Measurements from ENCODE around the gene PTPRCAP.

The PTPRCAP gene

DNA sequence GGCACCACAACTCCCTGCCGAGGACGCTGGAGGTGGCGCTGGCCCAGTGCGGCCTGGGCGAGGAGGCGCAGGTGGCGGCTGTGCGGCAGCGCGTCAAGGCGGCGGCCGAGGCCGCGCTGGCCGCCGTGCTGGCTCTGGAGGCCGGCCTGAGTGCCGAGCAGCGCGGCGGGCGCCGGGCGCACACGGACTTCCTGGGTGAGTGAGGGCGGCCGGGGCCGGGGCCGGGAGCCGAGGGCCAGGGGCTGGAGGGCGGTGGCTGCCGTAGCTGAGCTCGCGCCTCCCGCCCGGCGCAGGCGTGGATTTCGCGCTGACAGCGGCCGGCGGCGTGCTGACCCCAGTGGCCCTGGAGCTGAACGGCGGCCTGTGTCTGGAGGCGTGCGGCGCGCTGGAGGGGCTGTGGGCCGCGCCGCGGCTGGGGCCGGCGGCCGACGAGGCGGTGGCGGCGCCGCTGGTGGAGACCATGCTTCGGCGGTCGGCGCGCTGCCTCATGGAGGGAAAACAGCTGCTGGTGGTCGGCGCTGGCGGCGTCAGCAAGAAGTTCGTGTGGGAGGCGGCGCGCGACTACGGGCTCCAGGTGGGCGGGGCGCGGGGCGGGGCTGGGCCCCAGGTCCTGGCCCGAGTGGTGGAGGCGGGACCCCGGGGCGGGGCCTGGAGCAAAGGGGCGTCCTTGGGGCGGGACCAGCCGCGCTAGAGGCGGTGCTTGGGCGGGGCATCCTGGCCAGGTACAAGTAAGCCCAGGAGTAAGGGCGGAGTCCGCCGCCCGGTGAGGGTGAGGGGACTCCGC, 16.6 kb downstream of the PTPRCAP start:
- Histone ChIP-seq H3K9ac (no peak overlapping the region), H3K4me2 (ENCODE audit: low read length) (peak overlapping the region; percentile 68)

DNA sequence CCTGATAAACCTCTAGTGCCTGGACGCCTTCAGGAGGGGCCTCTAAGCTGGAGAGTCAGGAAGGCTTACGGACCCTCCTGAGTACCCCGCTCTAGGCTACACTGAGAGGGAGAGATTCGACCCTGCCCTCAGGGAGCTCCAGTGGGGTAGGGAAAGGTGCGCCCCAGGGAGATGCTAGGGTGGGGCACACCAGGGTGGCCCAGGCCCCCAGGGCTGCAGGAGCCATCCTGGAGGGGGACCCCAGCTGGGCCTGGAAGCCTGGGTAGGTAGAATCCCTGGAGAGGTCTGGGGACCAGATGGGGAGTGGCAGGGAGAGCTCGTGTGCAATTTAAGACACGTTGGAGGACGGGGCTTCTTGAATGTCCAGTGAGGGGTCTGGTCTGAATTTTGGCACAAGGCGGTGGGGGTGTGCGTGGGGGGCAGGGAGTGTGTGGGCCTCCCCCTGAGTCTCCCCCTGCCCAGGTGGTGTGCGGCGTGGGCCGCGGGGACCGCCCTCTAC, 17.3 kb downstream of the PTPRCAP start:
- Histone ChIP-seq H3K4me1 (peaks cover 16% of the 10 kb centered on the region), H3K27me3 (ENCODE audit: control insufficient read depth, insufficient read depth, low read length) (no peaks in the 10 kb centered on the region), H3K36me3 (ENCODE audit: control insufficient read depth, insufficient read depth, low read length) (no peaks in the 10 kb centered on the region), H3K4me3 (ENCODE audit: low read depth, low read length) (peak overlapping the region; percentile 43), H3K4me2 (ENCODE audit: low read length) (peak overlapping the region; percentile 68), H3K27ac (peak overlapping the region; percentile 64), H3K9ac (no peak overlapping the region), H2AFZ (no peak overlapping the region), H3K79me2 (no peaks in the 10 kb centered on the region), H3K9me3 (ENCODE audit: control insufficient read depth, low read length) (no peaks in the 10 kb centered on the region)
- TF ChIP-seq, protein P1, sequence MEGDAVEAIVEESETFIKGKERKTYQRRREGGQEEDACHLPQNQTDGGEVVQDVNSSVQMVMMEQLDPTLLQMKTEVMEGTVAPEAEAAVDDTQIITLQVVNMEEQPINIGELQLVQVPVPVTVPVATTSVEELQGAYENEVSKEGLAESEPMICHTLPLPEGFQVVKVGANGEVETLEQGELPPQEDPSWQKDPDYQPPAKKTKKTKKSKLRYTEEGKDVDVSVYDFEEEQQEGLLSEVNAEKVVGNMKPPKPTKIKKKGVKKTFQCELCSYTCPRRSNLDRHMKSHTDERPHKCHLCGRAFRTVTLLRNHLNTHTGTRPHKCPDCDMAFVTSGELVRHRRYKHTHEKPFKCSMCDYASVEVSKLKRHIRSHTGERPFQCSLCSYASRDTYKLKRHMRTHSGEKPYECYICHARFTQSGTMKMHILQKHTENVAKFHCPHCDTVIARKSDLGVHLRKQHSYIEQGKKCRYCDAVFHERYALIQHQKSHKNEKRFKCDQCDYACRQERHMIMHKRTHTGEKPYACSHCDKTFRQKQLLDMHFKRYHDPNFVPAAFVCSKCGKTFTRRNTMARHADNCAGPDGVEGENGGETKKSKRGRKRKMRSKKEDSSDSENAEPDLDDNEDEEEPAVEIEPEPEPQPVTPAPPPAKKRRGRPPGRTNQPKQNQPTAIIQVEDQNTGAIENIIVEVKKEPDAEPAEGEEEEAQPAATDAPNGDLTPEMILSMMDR (IDR thresholded peaks at IDR 0.05) = no peak

More for the DNA sequence above, 16.6 kb downstream of the PTPRCAP start:
- Histone ChIP-seq H2AFZ (peak overlapping the region; percentile 38), H3K4me1 (peaks cover 16% of the 10 kb centered on the region), H3K9me3 (ENCODE audit: control insufficient read depth, low read length) (no peaks in the 10 kb centered on the region), H3K4me3 (ENCODE audit: low read depth, low read length) (peak overlapping the region; percentile 43), H3K36me3 (ENCODE audit: control insufficient read depth, insufficient read depth, low read length) (no peaks in the 10 kb centered on the region), H3K27ac (peak overlapping the region; percentile 64), H3K79me2 (no peaks in the 10 kb centered on the region), H3K27me3 (ENCODE audit: control insufficient read depth, insufficient read depth, low read length) (no peaks in the 10 kb centered on the region)
- TF ChIP-seq, protein P1 (IDR thresholded peaks at IDR 0.05) = no peak

DNA sequence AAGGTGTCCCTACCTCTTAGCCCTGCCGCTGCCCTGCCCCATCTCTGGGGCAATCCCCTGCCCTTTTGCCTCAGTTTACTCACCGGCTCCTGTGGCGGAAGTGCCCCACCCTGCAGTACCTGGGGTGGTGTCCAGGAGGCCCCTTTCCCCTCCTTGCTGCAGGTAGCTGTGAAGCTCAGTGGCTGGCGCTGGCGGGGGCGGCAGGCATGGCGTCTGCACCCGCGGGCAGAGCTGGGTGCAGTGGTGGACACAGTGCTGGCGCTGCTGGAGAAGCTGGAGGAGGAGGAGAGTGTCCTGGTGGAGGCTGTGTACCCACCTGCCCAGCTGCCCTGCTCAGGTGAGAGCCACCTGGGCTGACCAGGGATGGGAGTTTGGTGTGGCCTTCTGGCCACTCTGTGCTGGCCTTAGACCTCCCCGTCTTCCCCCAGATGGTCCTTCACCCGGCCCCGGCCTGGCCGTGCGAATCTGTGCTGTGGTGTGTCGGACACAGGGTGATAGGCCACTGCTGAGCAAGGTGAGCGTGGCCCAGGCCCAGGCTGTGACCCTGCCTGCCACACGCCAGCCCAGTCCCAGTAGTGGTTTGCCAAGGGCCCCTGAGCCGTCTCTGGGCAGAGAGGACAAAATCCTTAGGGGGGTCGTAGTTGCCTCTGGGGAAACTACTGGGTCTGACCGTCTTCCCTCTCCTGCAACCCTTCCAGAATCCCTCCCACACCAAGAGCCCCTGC, 18.0 kb downstream of the PTPRCAP start:
- Histone ChIP-seq H3K79me2 (no peaks in the 10 kb centered on the region), H3K36me3 (ENCODE audit: control insufficient read depth, insufficient read depth, low read length) (no peaks in the 10 kb centered on the region), H3K4me3 (ENCODE audit: low read depth, low read length) (no peak overlapping the region), H3K9me3 (ENCODE audit: control insufficient read depth, low read length) (no peaks in the 10 kb centered on the region), H3K27ac (peak overlapping the region; percentile 78), H3K4me1 (peaks cover 16% of the 10 kb centered on the region), H3K4me2 (ENCODE audit: low read length) (peak overlapping the region; percentile 68), H2AFZ (no peak overlapping the region), H3K27me3 (ENCODE audit: control insufficient read depth, insufficient read depth, low read length) (no peaks in the 10 kb centered on the region), H3K9ac (no peak overlapping the region)
- TF ChIP-seq, protein P1 (IDR thresholded peaks at IDR 0.05) = no peak

DNA sequence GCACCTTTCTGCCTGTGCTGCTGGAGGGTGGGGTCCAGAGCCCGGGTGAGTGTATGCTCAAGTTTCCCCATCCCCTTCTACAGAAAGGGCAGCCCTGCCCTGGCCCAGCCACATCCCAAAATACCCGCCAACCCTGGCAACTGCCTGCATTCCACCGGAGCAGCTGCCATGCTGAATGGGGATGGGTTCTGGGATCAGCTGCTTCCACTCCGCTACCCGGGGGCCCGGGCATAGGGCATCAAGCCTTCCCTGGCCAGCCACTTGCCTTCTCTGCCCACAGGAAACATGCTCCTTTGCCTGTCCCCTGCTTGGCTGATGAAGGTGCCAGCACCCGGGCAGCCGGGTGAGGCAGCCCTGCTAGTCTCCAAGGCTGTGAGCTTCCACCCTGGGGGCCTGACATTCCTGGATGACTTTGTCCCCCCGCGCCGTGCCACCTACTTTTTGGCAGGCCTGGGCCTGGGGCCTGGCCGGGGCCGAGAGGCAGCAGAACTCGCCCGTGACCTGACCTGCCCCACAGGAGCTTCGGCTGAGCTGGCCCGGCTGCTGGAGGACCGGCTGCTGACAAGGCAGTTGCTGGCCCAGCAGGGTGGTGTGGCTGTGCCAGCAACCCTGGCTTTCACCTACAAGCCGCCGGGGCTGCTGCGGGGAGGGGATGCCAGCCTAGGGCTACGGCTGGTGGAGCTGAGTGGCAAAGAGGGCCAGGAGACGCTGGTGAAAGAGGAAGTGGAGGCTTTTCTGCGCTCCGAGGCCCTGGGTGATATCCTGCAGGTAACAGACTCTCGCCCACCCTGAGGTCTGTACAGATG, 18.8 kb downstream of the PTPRCAP start:
- H3K4me2 ChIP-seq (ENCODE audit: low read length) = peak overlapping the region; percentile 51
- no peak overlapping the region for H2AFZ ChIP-seq
- no peak overlapping the region for H3K9ac ChIP-seq
- H3K27me3 ChIP-seq (ENCODE audit: control insufficient read depth, insufficient read depth, low read length) = no peaks in the 10 kb centered on the region
- no peak overlapping the region for H3K4me3 ChIP-seq (ENCODE audit: low read depth, low read length)
- H3K36me3 ChIP-seq (ENCODE audit: control insufficient read depth, insufficient read depth, low read length) = no peaks in the 10 kb centered on the region
- H3K27ac ChIP-seq = peak overlapping the region; percentile 78
- H3K4me1 ChIP-seq = peaks cover 16% of the 10 kb centered on the region
- TF ChIP-seq, protein P1 (IDR thresholded peaks at IDR 0.05) = no peak
- H3K79me2 ChIP-seq = no peaks in the 10 kb centered on the region
- no peaks in the 10 kb centered on the region for H3K9me3 ChIP-seq (ENCODE audit: control insufficient read depth, low read length)
